ENCODE results near the gene RBMS1.

RBMS1 gene

GRCh38 chr2:160294339-160294803, 199.2 kb downstream of the RBMS1 start:
- DNase-seq = no peak

GRCh38 chr2:160293391-160294091, 200.1 kb downstream of the RBMS1 start:
- DNase-seq = no peak

GRCh38 chr2:160292225-160292624, 201.4 kb downstream of the RBMS1 start:
- no peak for DNase-seq

GRCh38 chr2:160291382-160291781, 202.2 kb downstream of the RBMS1 start:
- no peak for DNase-seq

- DNase-seq = no peak
Measured at GRCh38 chr2:160290598-160290997, 203.0 kb downstream of the RBMS1 start.

GRCh38 chr2:160289831-160290230, 203.8 kb downstream of the RBMS1 start:
- no peak for DNase-seq

GRCh38 chr2:160289126-160289525, 204.5 kb downstream of the RBMS1 start:
- DNase-seq = no peak

GRCh38 chr2:160288324-160288723, 205.3 kb downstream of the RBMS1 start:
- DNase-seq = no peak

GRCh38 chr2:160287476-160287875, 206.1 kb downstream of the RBMS1 start:
- DNase-seq = no peak

- no peak for DNase-seq
Measured at GRCh38 chr2:160286551-160286950, 207.1 kb downstream of the RBMS1 start.

GRCh38 chr2:160283675-160284074, 209.9 kb downstream of the RBMS1 start:
- no peak for DNase-seq

GRCh38 chr2:160282063-160282580, 211.5 kb downstream of the RBMS1 start:
- DNase-seq = no peak

GRCh38 chr2:160281213-160281612, 212.4 kb downstream of the RBMS1 start:
- DNase-seq = no peak

GRCh38 chr2:160279813-160280465, 213.7 kb downstream of the RBMS1 start:
- DNase-seq = no peak

GRCh38 chr2:160278879-160279177, 214.8 kb downstream of the RBMS1 start:
- no peak for DNase-seq

GRCh38 chr2:160278101-160278878, 215.3 kb downstream of the RBMS1 start:
- DNase-seq = no peak

- no peak for DNase-seq
Measured at GRCh38 chr2:160277151-160277550, 216.5 kb downstream of the RBMS1 start.

GRCh38 chr2:160275656-160276055, 218.0 kb downstream of the RBMS1 start:
- DNase-seq = no peak

- no peak for DNase-seq
Measured at GRCh38 chr2:160271171-160272086, 222.2 kb downstream of the RBMS1 start.

GRCh38 chr2:160270571-160271113, 223.0 kb downstream of the RBMS1 start:
- DNase-seq = no peak

- peak; percentile 50 for DNase-seq
Measured at GRCh38 chr2:160269803-160270570, 223.6 kb downstream of the RBMS1 start.

- DNase-seq = peak; percentile 59
Measured at GRCh38 chr2:160269365-160269764, 224.2 kb downstream of the RBMS1 start.

Data from NCI-H2107 (cell line).